Measurements from ENCODE around the gene ZBTB2.

Gene ZBTB2

GRCh38 chr6:151325075-151326050 is 66.0 kb downstream of the ZBTB2 start:
- no peak for TF ChIP-seq CTCF (IDR thresholded peaks at IDR 0.05; ENCODE audit: low read depth, low read length)
- TF ChIP-seq EZH2phosphoT487 (IDR thresholded peaks at IDR 0.05; ENCODE audit: low read depth) = no peak
- Histone ChIP-seq H3K4me2 (ENCODE audit: low read length) (no peak overlapping the region), H3K4me3 (ENCODE audit: low read length) (no peak overlapping the region), H3K79me2 (ENCODE audit: low read length) (no peaks in the 10 kb centered on the region), H2AFZ (ENCODE audit: low read depth, low read length) (no peak overlapping the region), H3K9me3 (ENCODE audit: insufficient read depth, low read length) (no peaks in the 10 kb centered on the region), H3K4me1 (ENCODE audit: low read length) (peaks cover 4% of the 10 kb centered on the region), H3K9ac (ENCODE audit: low read length) (no peak overlapping the region), H3K27me3 (ENCODE audit: low read depth, low read length) (no peaks in the 10 kb centered on the region), H3K36me3 (replicated peaks; ENCODE audit: low read depth, low read length) (no peaks in the 10 kb centered on the region), H3K27ac (ENCODE audit: low read length) (no peak overlapping the region), H4K20me1 (ENCODE audit: insufficient read depth, low read length) (no peaks in the 10 kb centered on the region)

GRCh38 chr6:151324488-151324825 is 66.9 kb downstream of the ZBTB2 start:
- Histone ChIP-seq H3K79me2 (ENCODE audit: low read length) (no peaks in the 10 kb centered on the region), H4K20me1 (ENCODE audit: insufficient read depth, low read length) (no peaks in the 10 kb centered on the region), H3K27ac (ENCODE audit: low read length) (no peak overlapping the region), H3K27me3 (ENCODE audit: low read depth, low read length) (no peaks in the 10 kb centered on the region), H3K36me3 (replicated peaks; ENCODE audit: low read depth, low read length) (no peaks in the 10 kb centered on the region), H3K4me3 (ENCODE audit: low read length) (no peak overlapping the region), H3K9me3 (ENCODE audit: insufficient read depth, low read length) (no peaks in the 10 kb centered on the region), H3K4me2 (ENCODE audit: low read length) (no peak overlapping the region), H3K4me1 (ENCODE audit: low read length) (peaks cover 4% of the 10 kb centered on the region), H3K9ac (ENCODE audit: low read length) (no peak overlapping the region), H2AFZ (ENCODE audit: low read depth, low read length) (no peak overlapping the region)
- no peak for TF ChIP-seq CTCF (IDR thresholded peaks at IDR 0.05; ENCODE audit: low read depth, low read length)
- no peak for TF ChIP-seq EZH2phosphoT487 (IDR thresholded peaks at IDR 0.05; ENCODE audit: low read depth)

GRCh38 chr6:151323791-151324487 is 67.4 kb downstream of the ZBTB2 start:
- Histone ChIP-seq H3K27ac (ENCODE audit: low read length) (no peak overlapping the region), H3K9ac (ENCODE audit: low read length) (no peak overlapping the region), H4K20me1 (ENCODE audit: insufficient read depth, low read length) (no peaks in the 10 kb centered on the region), H2AFZ (ENCODE audit: low read depth, low read length) (no peak overlapping the region), H3K4me2 (ENCODE audit: low read length) (peak overlapping the region; percentile 31), H3K36me3 (replicated peaks; ENCODE audit: low read depth, low read length) (no peaks in the 10 kb centered on the region), H3K4me1 (ENCODE audit: low read length) (peaks cover 4% of the 10 kb centered on the region), H3K27me3 (ENCODE audit: low read depth, low read length) (no peaks in the 10 kb centered on the region), H3K79me2 (ENCODE audit: low read length) (no peaks in the 10 kb centered on the region), H3K4me3 (ENCODE audit: low read length) (no peak overlapping the region), H3K9me3 (ENCODE audit: insufficient read depth, low read length) (no peaks in the 10 kb centered on the region)
- peak; percentile 84 for TF ChIP-seq CTCF (IDR thresholded peaks at IDR 0.05; ENCODE audit: low read depth, low read length)
- no peak for TF ChIP-seq EZH2phosphoT487 (IDR thresholded peaks at IDR 0.05; ENCODE audit: low read depth)

GRCh38 chr6:151322570-151322969 is 68.8 kb downstream of the ZBTB2 start:
- Histone ChIP-seq H4K20me1 (ENCODE audit: insufficient read depth, low read length) (no peaks in the 10 kb centered on the region), H3K27ac (ENCODE audit: low read length) (no peak overlapping the region), H3K4me2 (ENCODE audit: low read length) (no peak overlapping the region), H3K4me3 (ENCODE audit: low read length) (no peak overlapping the region), H3K9ac (ENCODE audit: low read length) (no peak overlapping the region), H3K36me3 (replicated peaks; ENCODE audit: low read depth, low read length) (no peaks in the 10 kb centered on the region), H3K79me2 (ENCODE audit: low read length) (no peaks in the 10 kb centered on the region), H2AFZ (ENCODE audit: low read depth, low read length) (no peak overlapping the region), H3K27me3 (ENCODE audit: low read depth, low read length) (no peaks in the 10 kb centered on the region), H3K9me3 (ENCODE audit: insufficient read depth, low read length) (no peaks in the 10 kb centered on the region), H3K4me1 (ENCODE audit: low read length) (peaks cover 4% of the 10 kb centered on the region)
- TF ChIP-seq CTCF (IDR thresholded peaks at IDR 0.05; ENCODE audit: low read depth, low read length) = no peak
- no peak for TF ChIP-seq EZH2phosphoT487 (IDR thresholded peaks at IDR 0.05; ENCODE audit: low read depth)

All from OCI-LY3 (cell line).